Glomerular visceral epithelial cell (primary cell): Measurements from ENCODE around the gene MTG2.
A peak's percentile ranks its signal among the peaks of the same experiment; 100 is the strongest.

Source experiments
- DNase-seq: peaks from one replicate; pipeline ENCODE4 v3.0.0-alpha.2; 2016; ENCODE audit errors: extremely low spot score

MTG2 gene

DNA sequence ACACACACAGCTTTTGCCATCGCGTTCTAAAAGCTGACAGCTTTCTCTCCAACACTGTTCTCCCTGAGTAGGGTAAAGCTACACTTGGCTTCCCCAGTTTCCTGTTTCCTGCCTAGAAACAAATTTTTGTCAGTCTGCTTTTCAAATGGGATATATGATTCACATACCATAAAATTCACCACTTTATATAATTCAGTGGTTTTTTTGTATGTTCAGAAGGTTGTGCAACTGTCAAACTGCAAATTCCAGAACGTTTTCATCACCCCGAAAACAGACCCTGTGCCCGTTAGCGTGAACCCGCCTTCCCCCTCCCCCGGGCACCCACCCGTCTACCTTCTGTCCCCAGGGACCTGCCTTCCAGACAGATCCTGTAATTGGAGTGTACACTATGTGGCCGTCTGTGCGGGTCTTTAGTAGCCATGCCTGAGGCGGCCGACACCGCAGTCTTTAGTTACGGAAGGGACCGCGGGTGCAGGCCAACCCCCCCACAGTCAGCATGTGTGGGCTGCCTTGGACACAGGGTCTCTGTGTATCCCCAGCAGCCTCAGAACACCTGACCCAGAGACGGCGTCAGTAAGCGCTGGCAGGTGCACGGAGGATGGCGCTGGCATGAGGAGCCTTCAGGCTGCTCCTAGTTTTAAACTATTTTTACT, 20.7 kb downstream of the MTG2 start:
- no peak for DNase-seq

- DNase-seq, result no peak
These were observed 23.0 kb downstream of the MTG2 start for GRCh38 chr20:62205618-62206387.

DNA sequence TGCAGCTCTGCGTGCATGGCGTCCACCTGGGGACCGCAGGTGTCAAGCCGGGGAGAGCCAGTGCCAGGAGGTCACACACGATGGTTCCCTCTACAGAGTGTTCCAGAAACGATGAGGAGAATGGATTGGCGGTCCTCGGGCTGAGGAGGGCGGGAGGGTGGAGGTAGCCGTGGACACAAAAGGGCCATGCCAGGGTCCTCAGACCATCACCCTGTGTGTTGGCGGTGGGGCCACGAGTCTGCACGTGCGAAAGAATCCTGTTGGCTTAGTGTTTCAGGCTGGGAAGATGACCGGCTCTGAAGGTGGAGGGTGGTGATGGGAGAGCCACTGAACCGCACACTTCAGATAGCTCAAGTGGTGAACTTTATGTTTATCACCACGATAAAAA, 23.6 kb downstream of the MTG2 start:
- DNase-seq, result no peak

DNA sequence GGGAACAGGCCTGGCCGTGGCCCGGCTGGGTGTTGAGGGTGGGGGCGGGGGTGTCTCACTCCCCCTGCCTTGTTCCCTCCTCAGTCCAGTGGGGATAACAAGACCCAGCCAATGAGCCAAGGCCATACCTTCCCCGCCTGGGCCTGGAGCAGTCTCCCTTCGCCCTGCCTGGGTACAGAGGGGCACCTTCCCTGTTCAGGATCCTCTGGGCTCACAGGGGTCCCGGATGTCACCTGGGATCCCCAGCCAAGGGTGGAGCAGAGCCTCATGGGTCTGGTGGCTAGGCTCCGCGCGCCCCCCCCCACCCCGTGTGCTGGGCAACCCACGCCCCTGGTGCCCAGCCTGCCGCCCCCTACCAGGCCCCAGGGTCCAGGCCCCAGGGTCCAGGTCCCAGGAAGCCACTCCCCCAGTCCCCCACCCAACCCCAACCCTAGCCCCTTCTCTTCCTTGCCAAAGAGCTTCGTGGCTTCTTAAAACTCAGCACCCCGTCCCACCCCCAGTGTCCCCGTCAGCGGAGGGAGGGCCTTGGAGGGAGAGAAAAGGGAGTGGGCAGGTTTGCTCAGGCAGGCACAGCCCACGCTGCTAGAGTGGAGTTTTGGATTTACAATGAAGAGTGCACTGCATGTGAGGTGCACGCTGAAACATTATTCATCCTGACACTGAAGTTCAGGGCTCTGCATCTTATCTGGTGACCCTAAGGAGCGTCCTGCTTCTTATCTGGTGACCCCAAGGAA, 25.4 kb downstream of the MTG2 start:
- no peak for DNase-seq

DNA sequence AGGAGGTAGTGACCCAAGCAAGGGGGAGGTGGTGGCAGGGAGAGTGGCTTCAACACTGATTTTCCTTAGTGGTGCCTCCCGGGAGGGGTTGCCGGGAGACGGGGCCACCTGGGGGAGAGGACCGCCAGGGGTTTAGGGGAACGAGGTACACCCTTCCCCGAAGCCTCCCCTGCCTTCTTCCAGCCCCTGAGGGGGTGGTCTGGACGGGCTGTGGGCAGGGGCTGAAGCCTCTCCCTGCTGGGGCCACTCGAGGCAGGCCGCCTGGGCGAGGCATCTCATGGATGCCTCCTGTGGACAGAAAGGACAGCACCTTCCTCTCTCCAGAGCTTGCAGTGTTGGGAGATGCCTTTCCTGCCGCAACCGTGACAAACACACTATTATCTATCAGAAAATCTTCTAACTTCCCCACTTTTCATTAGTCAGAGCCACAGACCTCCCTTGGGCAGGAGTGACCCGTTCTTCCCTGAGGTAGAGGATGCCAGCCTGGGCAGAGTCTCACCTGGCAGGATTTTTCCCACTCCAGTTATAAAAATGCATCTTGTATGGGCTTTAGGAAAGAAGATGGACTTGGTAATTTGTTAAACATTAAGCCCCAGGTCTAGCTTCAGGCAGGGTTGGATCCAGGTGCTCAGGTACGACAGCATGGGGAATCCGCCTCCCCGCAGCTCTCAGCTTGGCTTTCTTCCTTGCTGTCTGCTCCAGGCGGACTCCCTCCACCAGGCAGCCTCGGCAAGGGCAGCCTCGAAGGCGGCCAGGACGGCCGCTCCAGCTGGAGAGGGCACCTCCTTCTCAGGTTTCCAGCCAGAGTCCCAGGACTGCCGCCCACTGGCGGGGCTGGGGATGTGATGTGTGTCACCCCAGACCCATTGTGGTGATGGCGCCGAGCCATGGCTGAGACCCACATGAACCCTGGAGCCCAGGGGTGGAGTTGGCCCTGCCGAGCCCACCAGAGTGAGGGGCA, 26.2 kb downstream of the MTG2 start:
- DNase-seq, result peak; percentile 24

GRCh38 chr20:62209850-62210495, 27.1 kb downstream of the MTG2 start:
- no peak for DNase-seq

GRCh38 chr20:62210496-62210855, 27.6 kb downstream of the MTG2 start:
- DNase-seq, result no peak

DNA sequence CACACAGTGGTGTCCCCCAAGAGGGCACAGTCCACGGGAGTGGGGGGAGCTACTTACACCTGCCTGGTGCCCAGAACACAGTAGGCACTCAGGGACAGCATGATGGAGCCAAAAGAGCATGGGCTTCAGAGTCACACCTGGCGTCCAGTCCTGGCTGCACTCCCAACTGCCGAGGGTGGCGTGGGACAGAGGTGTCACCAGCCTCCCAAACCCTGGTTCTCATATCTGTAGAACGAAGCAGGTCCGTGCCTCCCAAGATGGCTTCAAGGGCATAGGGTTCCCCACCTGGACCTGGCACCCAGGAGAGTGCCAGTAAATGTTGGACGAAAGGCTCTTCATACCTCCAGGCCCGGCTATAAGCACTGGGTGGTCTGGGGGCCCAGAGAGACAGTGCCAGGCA, 28.4 kb downstream of the MTG2 start:
- DNase-seq, result no peak

DNA sequence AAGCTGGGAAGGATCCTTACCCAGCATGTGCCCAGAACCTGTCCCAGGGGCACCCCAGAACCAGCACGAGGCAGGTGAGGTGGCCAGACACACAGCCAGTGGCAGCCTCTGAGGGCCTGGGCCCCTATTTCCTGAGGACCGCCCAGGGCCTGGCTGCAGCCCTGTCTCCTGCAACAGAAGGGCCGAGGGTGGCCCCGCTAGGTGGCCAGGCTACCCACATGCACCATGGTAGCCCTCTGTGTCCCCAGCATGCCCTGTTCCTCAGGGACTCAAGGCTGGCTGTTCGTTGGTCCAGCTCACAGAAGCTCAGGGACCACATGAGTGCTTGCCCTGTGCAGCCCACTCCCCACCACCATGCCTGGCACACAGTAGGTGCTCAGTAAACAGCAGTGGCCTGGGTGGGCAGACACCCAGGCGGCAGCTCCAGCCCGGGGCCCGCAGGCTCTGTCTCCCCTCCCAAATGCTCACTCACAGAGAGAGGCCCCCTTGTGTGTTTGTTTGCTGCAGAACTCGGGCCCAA, 29.0 kb downstream of the MTG2 start:
- DNase-seq, result no peak

DNA sequence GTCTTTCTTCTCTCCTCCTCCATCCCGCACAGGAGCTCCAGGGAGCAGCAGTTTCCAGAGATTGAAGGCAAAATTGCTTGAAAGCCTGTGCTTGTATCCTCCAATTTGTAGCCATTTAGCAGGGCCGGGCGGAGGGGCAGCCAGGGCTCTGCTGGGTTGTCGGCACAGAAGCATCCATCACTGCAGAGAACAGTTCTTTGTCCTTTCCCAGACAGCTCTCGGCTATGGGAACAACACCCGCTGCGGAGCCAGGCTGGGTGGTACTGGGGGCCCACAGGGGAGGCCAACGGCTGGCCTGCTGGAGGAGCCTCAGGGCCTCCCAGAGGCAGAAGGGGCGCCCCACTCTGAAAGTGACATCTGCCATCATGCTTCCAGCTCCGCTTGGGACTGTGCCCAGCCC, 29.5 kb downstream of the MTG2 start:
- no peak for DNase-seq

GRCh38 chr20:62214067-62214466, 31.2 kb downstream of the MTG2 start:
- DNase-seq, result no peak

- DNase-seq, result no peak
These were observed 32.5 kb downstream of the MTG2 start for GRCh38 chr20:62215020-62215990.

DNA sequence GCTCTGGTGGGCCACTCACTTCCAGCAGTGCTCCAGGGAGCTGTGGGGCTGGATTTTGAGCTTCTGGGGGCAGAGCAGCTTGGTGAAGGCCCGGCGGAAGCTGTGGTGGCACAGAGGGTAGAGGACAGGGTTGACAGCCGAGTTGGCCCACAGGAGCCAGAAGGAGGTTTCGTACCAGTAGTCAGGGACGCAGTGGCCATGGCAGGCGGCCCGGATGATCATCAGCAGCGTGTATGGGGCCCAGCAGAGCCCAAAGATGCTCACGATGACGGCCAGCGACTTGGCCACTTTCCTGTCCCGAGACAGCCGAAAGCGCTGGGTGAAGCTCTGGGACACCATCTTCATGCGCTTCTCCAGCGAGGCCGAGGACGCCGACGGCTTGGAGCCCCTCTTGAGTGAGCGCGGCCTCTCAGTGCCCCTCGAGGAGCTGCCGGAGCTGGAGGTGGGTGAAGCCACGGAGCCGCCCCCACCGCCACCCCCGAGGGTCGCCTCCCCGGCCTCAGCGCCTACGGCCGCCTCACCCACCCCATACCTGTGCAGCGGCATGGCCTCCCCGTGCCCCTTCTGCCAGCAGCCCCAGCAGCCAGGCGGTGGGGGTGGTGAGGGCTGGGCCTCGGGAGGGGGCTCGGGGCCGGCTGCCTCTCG, 33.3 kb downstream of the MTG2 start:
- DNase-seq, result no peak

DNA sequence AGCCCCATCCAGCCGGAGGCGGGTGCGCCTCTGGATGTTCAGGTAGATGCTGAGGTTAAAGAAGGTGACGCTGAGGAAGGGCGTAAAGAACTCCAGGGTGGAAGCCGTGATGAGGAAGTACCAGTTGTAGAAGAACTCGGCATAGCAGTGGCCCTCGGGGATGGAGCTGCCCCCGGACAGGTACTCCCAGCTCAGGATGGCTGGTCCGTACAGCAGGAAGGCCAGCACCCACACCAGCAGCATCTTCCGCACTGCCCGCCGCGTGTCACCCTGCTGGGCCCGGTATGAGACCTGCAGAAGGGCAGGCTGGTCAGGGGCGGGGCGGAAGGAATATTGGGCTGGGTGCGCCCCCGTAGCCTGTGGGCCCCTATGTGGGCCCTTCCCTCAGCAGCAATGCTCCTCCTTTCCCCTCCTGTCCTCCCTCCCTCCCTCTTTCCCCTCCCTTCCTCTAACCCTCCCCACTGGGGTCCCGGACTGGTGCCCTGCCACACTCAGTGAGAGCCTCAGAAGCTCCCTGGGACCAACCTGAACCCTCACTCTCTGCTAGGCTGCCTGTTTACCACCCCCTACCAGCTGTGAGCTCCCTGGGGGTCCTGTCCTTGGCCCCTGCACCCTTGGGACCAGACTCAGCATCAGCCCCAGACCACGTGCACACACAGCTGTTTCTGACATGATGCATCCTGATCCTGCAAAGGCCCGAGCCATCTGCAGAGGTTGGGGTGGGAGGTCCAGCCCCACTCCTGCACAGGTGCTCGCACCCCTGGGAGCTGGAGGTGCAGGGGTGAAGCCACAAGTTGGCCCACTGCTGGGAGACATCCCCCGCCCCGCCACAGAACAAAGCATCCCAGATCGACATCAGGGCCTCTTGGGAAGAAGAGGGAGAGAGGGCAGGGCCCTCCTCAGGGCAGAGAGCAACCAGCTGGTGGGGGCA, 34.1 kb downstream of the MTG2 start:
- DNase-seq, result no peak

- no peak for DNase-seq
These were observed 35.3 kb downstream of the MTG2 start for GRCh38 chr20:62217913-62218773.

DNA sequence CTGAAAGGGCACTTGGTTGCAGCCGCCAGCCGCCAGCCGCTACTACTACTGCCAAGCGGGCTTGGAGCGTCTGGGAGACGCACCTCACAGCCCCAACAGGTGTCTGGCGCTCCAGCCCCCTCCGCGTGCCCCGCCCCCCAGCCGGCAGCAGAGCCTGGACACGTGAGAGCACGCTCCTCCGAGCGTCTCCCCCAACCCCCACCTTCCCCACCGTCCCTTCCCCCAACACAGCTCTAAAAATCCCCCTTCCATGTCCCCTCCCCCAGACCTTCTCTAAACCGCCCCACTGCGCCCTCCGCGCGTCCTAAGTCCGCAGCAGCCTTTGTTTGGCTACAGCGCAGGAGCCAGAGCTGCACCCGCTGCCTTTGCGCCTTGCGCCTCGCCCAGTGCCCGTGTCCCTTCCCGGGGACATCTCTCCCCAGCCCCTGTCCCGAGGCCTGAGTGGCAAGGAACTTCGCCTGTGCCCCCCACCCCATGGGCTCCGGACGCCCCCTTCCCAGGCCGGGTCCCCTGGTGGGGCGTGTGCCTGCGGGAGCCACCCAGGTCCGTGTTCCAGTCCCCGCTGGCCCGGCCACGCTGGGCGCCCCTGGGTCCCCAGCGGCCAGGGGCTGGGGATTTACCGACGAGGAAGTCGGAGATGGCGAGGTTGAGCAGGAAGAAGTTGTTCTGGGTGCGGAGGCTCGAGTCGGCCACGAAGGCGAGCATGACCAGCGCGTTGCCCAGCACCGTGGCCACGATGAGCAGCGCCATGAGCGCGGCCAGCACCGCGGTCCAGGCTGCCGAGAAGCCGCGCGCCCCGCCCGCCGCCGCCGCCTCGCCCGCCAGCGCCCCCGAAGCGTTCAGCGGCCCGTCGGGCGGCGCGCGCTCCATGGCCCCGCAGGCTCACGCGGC, 36.5 kb downstream of the MTG2 start:
- no peak for DNase-seq
